NCI-H69 (cell line): ENCODE data around the gene NDUFB5.

ENCODE experiments used
- DNase-seq: peaks from one replicate; lab custom pipeline; 2025; lab: John Stamatoyannopoulos, UW

NDUFB5 gene

DNA sequence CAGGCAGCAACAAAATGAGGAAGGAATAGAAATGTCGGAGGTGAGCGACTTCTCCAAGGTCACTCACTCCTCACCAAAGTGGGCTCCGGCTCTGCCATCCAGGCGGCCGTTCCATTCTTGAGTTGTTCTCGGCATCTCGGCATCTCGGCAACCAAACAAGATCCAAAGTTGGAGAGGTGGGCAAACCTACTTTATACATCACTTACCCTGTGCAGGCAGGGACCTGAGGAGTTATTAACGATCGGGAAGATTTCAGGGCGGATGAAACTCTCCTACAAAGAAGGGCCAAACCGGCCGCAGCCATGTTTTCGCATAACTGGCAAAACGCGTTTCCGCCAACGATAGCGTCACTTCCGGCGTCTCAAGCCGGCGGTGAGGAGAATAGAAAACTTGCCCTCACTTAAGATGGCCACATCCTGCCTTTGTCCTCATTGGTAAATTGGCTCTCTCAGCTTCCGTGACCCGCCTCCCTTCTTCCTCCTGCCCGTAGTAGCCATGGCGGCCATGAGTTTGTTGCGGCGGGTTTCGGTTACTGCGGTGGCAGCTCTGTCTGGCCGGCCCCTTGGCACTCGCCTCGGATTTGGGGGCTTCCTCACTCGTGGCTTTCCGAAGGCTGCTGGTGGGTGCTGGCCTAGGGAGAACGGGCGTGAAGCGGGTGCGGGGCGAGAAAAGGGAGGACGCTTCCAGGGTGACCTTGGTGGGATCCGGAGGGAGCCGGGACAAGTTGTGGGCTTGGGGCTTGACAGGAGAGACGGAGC, at the start of gene NDUFB5, which contains the start of gene MRPL47:
NDUFB5 (plus strand) TSS at position 474 of the 758 bp plus-strand sequence; CDS start at position 496, 22 bp downstream.
MRPL47 (minus strand) TSS at position 318 of the 758 bp plus-strand sequence; CDS start at position 304, 14 bp downstream.
- DNase-seq: peak; percentile 99

DNA sequence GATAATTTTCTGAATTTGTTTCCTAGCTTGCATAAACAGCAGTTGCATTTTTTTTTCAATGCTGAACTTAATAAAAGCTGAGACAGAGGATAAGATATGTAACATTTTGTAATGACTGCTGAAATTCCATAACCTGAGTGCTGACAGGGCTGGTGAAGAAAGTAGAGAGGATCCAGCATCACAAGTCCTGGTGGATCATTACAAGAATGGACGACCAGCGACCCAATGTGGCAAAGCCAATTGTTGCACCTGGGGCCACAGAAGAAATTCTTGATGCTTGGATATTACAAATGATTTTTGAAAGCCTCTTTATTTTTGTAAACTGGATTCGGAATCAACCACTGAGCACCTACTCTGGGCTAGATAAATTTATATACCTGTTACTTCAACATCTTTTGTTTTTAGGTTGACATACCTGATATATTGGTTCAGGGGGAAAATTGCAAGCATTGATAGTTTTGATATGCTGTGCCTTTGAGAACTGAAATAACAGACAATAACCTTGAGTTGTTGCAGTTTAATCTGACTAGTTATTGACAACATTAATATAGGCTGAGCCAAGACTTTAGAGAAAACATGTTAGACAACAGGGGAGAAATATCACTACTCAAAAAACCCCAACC, 45.7 kb upstream of the NDUFB5 start:
- DNase-seq: peak; percentile 81

DNA sequence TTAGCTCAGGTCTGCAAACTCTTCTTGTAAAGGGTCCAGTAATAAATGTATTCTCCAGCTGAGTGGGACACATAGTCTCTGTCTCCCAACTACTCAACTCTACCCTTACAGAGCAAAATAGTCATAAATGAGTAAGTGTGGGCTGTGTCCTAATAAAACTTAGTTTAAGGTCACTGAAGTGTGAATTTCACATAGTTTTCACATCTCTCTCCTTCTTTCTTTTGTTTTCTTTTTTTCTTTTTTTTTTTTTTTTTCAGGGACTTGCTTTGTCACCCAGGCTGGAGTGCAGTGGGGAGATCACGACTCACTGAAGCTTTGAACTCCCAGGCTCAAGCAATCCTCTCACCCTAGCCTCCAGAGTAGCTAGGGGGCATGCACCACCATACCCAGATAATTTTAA, 43.8 kb upstream of the NDUFB5 start:
- DNase-seq: no peak

DNA sequence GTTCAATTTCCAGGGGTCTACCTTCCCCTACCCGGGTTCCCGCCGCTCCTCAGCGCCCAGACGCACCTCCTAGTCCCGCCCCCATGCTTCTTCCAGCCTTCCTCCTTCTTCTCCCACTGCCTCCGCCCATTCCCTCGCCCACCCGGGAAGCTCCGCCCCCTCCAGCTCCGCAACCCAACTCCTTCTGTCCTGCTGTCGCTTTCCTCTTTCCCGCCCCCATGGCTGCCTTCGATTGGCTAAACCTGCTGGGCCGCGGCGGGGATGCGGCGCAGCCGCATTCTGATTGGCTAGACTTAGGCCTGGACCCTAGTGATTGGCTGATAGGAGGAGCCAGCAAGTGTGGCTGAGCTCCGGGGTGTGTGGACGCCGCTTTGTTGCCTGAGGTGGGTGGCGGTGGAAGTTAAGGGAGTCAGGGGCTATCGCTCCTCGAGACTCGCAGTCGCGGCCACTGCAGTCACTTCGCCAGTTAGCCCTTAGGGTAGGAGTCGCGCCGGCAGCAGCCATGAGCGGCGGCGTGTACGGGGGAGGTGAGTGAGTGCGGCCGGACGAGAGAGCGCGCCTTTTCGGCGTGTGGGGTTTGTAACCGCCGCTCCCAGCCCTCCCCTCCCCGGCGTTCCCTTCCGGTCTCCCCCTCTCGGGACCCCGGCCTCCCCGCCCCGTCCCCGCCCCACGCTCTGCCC, 41.9 kb upstream of the NDUFB5 start, which contains the start of gene ACTL6A:
ACTL6A (plus strand) TSS at position 336 of the 680 bp plus-strand sequence; CDS start at position 503, 167 bp downstream.
- DNase-seq: peak; percentile 100

DNA sequence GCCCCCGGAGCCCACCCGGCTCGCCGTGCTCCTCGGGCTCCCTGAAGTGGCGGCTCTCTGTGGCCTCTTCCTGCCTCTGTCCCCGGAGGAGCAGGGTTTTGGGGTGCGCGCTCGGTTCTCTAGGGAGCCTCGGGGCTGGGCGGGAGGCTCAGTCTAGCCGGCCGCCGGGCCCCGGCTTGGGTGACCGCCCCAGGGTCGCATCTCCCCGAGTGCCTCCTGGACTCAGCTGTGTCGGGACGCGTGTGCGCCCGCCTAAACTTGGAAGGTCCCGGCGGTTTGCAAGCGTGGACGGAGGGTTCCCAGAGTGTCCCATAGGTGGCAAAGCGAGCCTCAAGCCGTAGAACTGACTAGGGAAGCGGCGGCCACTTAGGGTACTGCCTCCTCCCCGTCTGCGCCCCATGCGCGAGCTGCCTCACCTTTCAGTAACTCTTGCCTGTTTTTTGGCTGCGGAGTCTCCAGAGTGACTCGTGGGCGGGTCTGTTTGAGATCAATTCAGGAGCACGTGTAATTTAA, 41.3 kb upstream of the NDUFB5 start:
- DNase-seq: peak; percentile 81

DNA sequence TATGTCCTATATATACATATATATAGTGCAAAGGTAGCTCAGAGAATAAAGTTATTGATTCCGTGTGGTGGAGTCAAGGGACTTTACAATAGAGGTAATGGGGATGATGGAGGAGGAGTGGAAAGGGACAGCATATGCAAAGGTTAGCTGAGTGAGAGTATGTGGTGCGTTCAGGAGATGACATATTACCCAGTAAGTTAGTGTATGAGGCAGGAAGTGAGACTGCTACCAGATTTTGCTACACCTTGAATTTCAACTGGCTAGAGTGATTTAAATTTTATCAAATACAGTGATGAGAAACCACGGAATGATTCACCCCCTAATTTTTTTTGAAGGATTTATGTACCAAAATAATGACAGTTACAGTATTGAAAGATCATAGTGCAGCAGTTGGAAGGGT, 39.1 kb upstream of the NDUFB5 start:
- no peak for DNase-seq

DNA sequence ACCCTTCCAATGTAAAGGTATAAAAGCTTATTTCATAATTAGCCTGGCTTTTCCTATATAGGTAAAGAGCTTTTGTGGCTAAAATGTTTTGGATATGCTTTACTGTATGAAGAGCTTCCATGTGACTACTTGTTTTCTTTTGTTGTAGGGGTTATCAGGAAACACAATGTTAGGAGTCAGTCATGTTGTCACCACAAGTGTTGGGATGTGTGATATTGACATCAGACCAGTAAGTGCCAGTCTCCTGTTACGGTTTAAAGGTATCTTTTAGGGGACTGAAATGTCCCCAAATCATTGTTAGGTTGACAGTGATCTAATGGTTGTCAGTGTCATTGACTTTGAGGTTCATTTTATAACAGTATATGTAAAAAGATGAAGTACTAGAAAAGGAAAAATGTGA, 23.6 kb upstream of the NDUFB5 start:
- no peak for DNase-seq

DNA sequence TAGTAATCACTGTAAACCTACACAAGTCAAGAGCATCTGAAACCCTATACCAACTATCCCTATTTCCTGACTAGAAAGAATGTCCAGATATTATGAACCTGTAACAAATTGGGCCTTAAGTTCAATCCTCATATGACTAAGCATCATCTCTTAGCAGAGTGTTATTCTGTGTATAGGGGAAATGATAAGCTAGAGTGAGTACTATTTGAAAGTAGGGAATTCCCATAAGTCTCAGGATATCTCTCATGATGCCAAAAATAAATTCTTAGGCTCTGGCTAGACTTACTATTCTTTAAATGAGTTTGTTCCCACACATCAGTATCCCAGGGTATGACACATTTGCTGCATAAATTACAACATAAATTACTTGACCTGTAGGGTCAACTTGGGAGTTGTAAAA, 15.5 kb upstream of the NDUFB5 start:
- no peak for DNase-seq

DNA sequence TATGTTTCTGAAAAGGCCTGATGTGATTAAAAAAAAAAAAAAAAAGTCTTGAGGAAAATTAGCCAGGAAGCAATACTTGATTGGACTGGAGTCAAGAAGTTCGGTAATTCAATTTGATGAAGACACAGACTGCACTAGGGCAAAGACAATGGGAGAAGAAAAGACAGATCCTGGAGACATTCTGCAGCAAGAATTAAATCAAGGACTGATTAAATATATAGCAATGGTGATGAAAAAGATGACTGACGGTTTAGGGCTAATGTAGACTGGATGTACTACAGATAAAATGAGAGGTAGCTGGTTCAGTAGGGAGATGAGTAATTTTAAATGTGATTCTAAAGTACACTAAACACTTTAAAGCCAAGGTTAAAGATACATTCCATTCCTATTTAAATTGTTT, 13.9 kb upstream of the NDUFB5 start:
- no peak for DNase-seq

DNA sequence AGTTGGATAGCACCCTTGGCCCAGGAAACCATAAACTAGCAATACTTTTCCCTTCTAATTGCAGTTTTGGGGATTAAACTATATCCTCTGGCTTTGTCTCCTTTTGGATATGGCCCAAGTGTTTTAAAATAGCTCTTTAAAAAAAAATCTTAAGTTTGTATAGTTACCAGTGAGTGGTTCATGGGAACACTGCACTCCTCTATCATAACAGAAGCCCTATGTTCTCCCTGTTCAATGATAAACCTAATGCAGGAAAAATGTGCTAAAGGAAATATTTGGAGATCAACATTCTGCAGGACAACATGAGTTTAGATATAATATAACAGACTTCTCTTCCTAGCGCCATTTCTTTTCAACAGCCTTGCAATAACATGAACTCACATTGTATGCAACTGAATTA, 13.3 kb upstream of the NDUFB5 start:
- DNase-seq: no peak

DNA sequence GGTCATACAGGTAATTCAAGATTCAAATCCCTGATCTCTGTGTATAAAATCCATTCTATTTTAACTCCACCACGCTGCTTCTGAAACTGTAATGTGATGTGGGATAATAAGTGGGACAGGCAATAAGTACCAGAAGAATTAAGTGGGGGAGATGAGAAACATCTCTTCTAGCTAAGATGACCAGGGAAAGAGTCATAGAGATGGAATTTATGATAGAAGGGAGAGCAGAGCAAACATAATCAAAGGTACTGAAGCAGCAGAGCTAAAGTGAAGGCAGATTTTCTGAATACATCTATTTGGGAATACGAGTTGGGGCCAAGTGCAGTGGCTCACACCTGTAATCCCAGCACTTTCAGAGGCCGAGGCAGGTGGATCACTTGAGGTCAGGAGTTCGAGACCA, 5.1 kb upstream of the NDUFB5 start:
- no peak for DNase-seq

DNA sequence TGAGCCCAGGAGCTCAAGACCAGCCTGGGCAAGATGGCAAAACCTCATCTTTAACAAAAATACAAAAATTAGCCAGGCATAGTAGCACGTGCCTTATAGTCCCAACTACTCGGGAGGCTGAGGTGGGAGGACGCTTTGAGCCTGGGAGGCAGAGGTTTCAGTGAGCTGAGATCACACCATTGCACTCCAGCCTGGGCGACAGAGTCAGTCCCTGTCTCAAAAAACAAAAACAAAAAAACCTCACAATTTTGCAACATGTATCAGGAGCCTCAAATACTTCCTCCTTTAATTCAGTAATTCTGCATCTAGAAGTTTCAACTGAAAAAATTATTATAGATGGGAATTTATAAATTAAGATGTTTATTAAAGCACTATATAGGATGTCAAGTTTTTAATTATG, 1.3 kb upstream of the NDUFB5 start:
- no peak for DNase-seq

DNA sequence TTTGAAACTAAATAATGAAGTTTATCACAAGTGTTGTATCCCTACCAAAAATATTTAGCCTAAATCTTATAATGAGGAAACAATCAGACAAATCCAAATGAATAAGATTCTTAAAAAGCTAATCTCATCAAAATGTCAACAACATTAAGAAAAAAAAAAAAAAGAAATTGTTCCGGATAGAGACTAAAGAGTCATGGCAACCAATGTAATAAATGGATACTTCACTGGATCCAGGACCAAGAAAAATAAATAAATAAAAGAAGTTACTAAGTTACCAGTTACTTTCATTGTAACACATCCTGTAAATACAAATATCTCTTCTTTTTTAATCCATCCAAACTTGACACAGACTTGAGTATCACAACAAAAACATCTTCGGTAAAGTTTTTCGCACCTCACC, 763 bp upstream of the NDUFB5 start:
- no peak for DNase-seq

DNA sequence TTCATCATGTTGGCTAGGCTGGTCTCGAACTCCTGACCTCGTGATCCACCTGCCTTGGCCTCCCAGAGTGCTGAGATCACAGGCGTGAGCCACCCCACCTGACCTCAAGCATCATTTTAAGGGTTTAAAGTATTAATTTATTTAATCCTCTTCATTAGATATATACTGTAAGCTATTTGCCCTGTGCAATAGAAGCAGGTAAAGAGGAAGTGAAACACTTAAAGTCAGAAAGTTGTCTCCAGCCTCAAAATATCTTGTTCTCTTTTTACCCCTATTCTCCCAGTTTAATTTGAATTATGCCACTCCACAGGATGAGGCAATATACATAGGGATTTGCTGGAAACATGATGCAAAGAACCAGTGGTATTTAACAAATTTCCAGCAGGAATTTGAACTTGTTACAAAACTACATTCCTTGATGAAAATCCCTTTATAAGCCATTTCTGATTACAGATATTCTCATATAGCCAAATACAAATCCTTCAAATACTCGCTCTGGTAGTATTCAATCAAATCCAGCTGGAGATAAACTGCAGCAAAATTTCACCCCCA, 2.0 kb downstream of the NDUFB5 start:
- DNase-seq: no peak

DNA sequence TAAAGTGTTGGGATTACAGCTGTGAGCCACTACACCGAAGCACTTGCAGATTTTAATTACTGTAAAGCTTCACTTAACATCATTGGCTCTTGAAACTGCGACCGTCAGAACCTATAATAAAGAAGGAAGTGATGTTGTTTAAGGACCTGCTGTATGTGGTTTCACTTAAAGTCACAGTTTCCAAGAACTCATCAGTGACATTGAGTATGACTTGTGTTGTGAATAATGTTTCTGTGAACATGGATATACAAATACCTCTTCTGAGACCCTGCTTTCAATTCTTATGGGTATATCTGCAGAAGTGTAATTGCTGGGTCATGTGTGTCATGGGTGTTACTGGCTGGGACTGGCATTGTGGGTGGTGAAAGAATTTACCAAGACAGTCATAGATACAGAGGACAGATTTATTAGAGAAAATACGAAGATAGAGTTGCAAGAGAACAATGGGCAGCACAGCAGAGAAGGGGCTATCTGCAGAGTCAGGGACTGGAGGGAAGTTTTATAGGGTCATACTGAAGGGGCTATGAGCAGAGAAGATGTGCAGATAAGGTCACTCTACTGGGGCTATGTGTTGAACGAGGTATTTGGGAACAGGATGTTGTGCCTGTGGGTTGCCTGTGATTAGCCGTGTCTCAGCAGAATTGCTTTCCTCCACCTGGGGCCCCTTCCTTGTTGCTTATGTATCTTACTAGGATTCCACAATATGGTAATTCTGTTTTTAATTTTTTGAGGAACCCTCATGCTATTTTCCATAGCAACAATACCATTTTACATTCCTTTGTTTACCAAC, 4.5 kb downstream of the NDUFB5 start:
- no peak for DNase-seq

DNA sequence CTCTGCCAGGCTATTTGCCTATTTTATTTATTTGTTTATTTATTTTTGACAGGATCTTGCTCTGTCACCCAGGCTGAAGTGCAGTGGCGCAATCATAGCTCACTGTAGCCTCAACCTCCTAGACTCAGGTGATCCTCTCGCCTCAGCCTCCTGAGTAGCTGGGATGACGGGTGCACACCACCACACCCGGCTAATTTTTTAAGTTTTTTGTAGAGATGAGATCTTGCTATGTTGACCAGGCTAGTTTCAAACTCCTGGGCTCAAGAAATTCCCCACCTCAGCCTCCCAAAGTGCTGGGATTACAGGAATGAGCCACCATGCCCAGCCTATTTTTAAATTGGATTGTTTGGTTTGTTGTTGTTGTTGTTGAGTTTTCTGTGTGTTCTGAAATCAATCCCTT, 5.5 kb downstream of the NDUFB5 start:
- no peak for DNase-seq

DNA sequence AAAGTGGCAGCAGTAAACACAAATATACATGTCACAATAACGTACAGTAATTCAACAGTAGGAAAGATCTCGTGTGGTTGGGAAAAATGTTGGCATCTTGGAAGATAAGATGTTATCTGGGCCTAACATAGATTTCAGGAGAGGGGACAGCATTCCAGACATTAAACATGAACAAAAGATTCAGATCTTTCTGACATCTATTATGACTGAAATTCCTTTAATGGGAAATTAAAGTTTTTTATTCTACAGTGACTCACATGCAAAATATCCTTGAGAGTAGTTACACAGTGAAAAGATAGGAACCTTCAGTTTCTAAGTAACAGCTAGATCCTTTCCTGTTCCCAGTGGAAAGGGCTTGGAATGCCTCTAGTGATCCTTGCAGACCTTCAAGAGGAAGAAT, 9.2 kb downstream of the NDUFB5 start:
- no peak for DNase-seq

DNA sequence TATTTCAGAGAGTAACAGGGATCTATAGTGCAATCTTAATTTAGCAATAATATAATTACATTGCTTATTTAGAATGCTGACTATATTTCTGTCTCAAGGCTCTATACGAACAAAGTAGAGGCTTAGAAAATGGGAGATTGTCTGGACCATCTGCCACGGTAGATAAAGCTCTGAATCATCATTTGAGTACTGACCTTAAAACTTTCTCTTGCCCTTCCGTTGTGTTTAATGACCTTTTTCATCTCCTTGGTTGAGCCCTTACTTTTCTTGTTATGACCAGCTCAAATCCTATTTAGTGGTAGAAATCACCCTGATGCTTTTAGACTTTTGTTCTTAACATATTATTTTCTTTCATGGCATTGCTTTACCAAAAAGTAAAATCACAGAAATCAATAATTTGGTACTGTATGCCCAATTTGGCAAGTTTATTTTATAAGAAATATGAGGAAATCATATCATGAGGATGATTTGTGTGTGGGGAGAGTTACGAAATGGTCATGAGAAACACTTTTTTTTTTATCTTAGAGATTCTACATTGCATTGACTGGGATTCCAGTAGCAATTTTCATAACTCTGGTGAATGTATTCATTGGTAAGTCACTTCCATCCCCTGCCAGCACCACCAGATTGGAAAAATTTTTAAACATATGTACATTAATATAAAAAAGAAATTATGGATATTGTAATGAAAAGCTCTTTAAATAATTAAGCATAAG, 11.0 kb downstream of the NDUFB5 start:
- DNase-seq: no peak

DNA sequence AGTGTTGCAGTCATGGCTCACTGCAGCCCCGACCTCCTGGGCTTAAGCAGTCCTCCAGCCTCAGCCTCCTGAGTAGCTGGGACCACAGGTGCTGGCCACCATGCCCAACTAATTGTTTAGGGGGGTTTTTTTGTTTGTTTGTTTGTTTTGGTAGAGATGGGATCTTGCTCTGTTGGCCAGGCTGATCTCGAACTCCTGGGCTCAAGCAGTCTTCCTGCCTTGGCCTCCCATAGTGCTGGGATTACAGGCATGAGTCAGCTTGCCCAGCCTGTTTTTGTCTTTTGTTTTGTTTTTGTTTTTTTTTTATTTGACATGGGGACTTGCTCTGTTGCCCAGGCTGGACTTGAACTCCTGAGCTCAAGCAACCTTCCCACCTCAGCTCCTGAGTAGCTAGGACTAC, 17.4 kb downstream of the NDUFB5 start:
- DNase-seq: no peak

DNA sequence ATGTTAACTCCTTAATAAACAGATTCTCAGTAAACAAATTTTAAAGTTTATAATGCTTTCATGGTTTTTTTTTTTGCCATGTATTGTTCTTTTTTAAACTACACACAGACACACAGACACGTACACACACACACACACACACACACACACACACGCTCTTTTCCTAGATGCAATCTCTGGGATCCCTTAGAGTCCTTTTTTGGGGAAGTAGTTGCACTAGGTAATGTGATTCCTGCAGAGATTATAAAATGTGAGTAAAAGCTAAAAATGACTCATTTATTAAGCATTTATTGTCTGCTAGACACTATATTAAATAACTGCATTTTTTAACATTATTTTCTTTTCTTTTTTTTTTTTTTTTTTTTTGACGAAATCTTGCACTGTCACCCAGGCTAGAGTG, 19.9 kb downstream of the NDUFB5 start:
- DNase-seq: no peak
